GM12874 (cell line): ENCODE measurements around the gene CTXN1.

Source experiments
- CTCF ChIP-seq: IDR thresholded peaks from 2 replicates; pipeline ENCODE4 v1.5.1; 2011; ENCODE audit warnings: low read depth, mild to moderate bottlenecking, control low read depth, low read length, moderate library complexity; ENCODE audit not compliant: insufficient read depth

Gene CTXN1

GRCh38 chr19:7901337-7901736 lies 24.6 kb downstream of the CTXN1 start:
- no peak for TF ChIP-seq CTCF

GRCh38 chr19:7900931-7901330 lies 25.0 kb downstream of the CTXN1 start:
- no peak for TF ChIP-seq CTCF

- no peak for TF ChIP-seq CTCF
These were observed 25.5 kb downstream of the CTXN1 start for GRCh38 chr19:7900401-7900870.

- no peak for TF ChIP-seq CTCF
These were observed 26.1 kb downstream of the CTXN1 start for GRCh38 chr19:7899751-7900378.

- no peak for TF ChIP-seq CTCF
These were observed 27.0 kb downstream of the CTXN1 start for GRCh38 chr19:7898967-7899366.

GRCh38 chr19:7897292-7897691 lies 28.6 kb downstream of the CTXN1 start:
- no peak for TF ChIP-seq CTCF

- no peak for TF ChIP-seq CTCF
These were observed 30.4 kb downstream of the CTXN1 start for GRCh38 chr19:7895565-7895964.
